ENCODE data around the gene ZDHHC9.

The ZDHHC9 gene

GRCh38 chrX:129761596-129761995 is 82.1 kb downstream of the ZDHHC9 start:
- ATAC-seq = no peak

- no peak for ATAC-seq
These were observed 82.7 kb downstream of the ZDHHC9 start for GRCh38 chrX:129760981-129761380.

- ATAC-seq = peak; percentile 8 to 10
These were observed 83.5 kb downstream of the ZDHHC9 start for GRCh38 chrX:129760155-129760554.

- peak; percentile 84 to 86 for ATAC-seq
These were observed 84.1 kb downstream of the ZDHHC9 start for GRCh38 chrX:129759576-129760061.

GRCh38 chrX:129755779-129756650 is 87.7 kb downstream of the ZDHHC9 start:
- peak in 1 of 2 donors; percentile 31 for ATAC-seq

- ATAC-seq = no peak
These were observed 89.3 kb downstream of the ZDHHC9 start for GRCh38 chrX:129754056-129755024.
